ENCODE data around the gene MTFP1.

DNA sequence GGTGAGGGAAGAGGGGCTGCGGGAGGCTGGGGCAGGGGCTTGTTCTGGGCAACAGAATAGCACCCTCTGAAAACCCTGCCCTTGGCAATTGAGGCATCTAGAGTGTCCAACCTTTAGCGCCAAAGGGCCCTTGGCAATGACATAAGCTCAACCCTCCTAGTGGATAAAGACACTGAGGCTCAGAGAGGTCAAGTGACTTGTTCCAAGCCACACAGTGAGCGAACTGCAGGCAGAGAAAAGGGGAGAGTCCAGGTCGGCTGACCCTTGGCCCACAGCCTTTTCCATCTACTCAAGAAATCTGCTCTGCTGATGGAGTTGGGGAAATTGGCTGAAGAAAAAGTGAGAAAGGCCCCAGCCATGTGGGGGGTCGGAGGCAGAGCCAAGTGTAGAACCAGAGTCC, 25.9 kb upstream of the MTFP1 start:
- TF ChIP-seq POLR2A (IDR thresholded peaks at IDR 0.05) (no peak), EP300 (IDR thresholded peaks at IDR 0.05) (no peak)
- TF ChIP-seq, protein P1, sequence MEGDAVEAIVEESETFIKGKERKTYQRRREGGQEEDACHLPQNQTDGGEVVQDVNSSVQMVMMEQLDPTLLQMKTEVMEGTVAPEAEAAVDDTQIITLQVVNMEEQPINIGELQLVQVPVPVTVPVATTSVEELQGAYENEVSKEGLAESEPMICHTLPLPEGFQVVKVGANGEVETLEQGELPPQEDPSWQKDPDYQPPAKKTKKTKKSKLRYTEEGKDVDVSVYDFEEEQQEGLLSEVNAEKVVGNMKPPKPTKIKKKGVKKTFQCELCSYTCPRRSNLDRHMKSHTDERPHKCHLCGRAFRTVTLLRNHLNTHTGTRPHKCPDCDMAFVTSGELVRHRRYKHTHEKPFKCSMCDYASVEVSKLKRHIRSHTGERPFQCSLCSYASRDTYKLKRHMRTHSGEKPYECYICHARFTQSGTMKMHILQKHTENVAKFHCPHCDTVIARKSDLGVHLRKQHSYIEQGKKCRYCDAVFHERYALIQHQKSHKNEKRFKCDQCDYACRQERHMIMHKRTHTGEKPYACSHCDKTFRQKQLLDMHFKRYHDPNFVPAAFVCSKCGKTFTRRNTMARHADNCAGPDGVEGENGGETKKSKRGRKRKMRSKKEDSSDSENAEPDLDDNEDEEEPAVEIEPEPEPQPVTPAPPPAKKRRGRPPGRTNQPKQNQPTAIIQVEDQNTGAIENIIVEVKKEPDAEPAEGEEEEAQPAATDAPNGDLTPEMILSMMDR (IDR thresholded peaks at IDR 0.05) = no peak
